K562 (cell line): ENCODE measurements around the gene EFCAB9. TPM values are rescaled to one million over a fixed set of nuclear protein-coding genes. Genes with fewer than 3 reads are reported as not detected.

ENCODE experiments used
- ATAC-seq: fragments of 200-7000 bp; cut with Tn5 transposase; 3 replicates; pipeline ENCODE4 v1.9.1; 2020; ENCODE audit warnings: moderate library complexity
- BruUV-seq: library from RNA; stranded (reverse); fragments of 400-500 nt; replicated peaks from 2 replicates; lab custom pipeline; 2021; lab: Mats Ljungman, UMichigan
- CTCF ChIA-PET: fragments of 300-600 bp; formaldehyde crosslinking; extraction: SDS; loops from one replicate; lab custom pipeline; 2021; ENCODE audit warnings: low intra/inter-chr PET ratio; lab: Yijun Ruan, JAX
- POLR2A ChIA-PET: fragments of 300-600, 350-650 bp; sonication (Branson Sonifier 250); formaldehyde crosslinking; extraction: SDS; loops from one replicate; lab custom pipeline; 2021; ENCODE audit warnings: antibody characterized with exemption, inconsistent platforms; lab: Yijun Ruan, JAX
- DNase-seq, 4 experiments: peaks; one replicate each; pipeline versions ENCODE4 v3.0.0 to v3.0.0-alpha.2; 2011 to 2018; ENCODE audit warnings: low spot score in 3 of 4, mixed read lengths in 3 of 4; ENCODE audit errors: extremely low read depth in 1 of 4
- FAIRE-seq: peaks from 2 replicates; lab custom pipeline; 2011; peaks lifted over from hg19 to GRCh38; lab: Jason Lieb, UNC
- H2AFZ ChIP-seq: 2 replicates; pipeline ENCODE4 v1.6.0; 2011; ENCODE audit warnings: low read depth, low read length, control low read depth, inconsistent platforms
- H3K27ac ChIP-seq: fragments of 200-600 bp; 3 replicates; pipeline ENCODE4 v1.8.0; 2011; ENCODE audit warnings: low read depth, mild to moderate bottlenecking, control low read depth, inconsistent platforms, low read length, moderate library complexity, mixed read lengths; ENCODE audit errors: extremely low read depth
- H3K27me3 ChIP-seq, 2 experiments: fragments of 300-600 bp in 1 of 2; 2 replicates in 1 of 2; 3 replicates in 1 of 2; pipeline versions ENCODE4 v1.6.0 to v1.8.0; 2011; ENCODE audit warnings: inconsistent platforms in 2 of 2, low read length in 2 of 2, mild to moderate bottlenecking in 1 of 2, mixed read lengths in 1 of 2, moderate library complexity in 1 of 2; ENCODE audit not compliant: control insufficient read depth in 2 of 2, insufficient read depth in 2 of 2
- H3K36me3 ChIP-seq: fragments of 300-600 bp; 3 replicates; pipeline ENCODE4 v1.8.0; 2011; ENCODE audit warnings: mild to moderate bottlenecking, low read length, inconsistent platforms; ENCODE audit not compliant: control insufficient read depth, insufficient read depth
- H3K4me1 ChIP-seq, 2 experiments: fragments of 200-600 bp in 1 of 2; replicated peaks in 1 of 2; 2 replicates in 1 of 2; 3 replicates in 1 of 2; pipeline versions ENCODE4 v1.5.1 to v1.8.0; 2011; ENCODE audit warnings: inconsistent platforms in 2 of 2, low read length in 2 of 2, mild to moderate bottlenecking in 1 of 2, mixed read lengths in 1 of 2, moderate library complexity in 1 of 2; ENCODE audit not compliant: control insufficient read depth in 2 of 2, insufficient read depth in 2 of 2
- H3K4me2 ChIP-seq: 2 replicates; pipeline ENCODE4 v1.6.1; 2011; ENCODE audit warnings: low read length, control low read depth, inconsistent platforms, mixed read lengths; ENCODE audit not compliant: insufficient read depth
- H3K4me3 ChIP-seq: fragments of 200-600 bp; sonication (generic), shearing (Covaris generic); 2 replicates; pipeline ENCODE4 v1.5.1; 2016; ENCODE audit warnings: control low read depth, inconsistent platforms
- H3K79me2 ChIP-seq: fragments of 200-600 bp; 3 replicates; pipeline ENCODE4 v1.8.0; 2011; ENCODE audit warnings: low read length, inconsistent platforms; ENCODE audit not compliant: control insufficient read depth, insufficient read depth
- H3K9ac ChIP-seq, 2 experiments: 2 replicates each; pipeline versions ENCODE4 v1.6.0 to v1.6.1; 2011; ENCODE audit warnings: low read depth in 2 of 2, low read length in 2 of 2, control low read depth in 1 of 2, inconsistent platforms in 1 of 2, mild to moderate bottlenecking in 1 of 2, mixed read lengths in 1 of 2; ENCODE audit not compliant: insufficient read depth in 1 of 2
- H3K9me1 ChIP-seq: one replicate; pipeline ENCODE4 v1.6.0; 2011; ENCODE audit warnings: inconsistent platforms, mild to moderate bottlenecking, low read length, moderate library complexity; ENCODE audit not compliant: control insufficient read depth, insufficient read depth
- H3K9me3 ChIP-seq: replicated peaks from 2 replicates; pipeline ENCODE4 v1.5.1; 2011; ENCODE audit warnings: low read depth, low read length, inconsistent platforms; ENCODE audit not compliant: control insufficient read depth, insufficient read depth
- H4K20me1 ChIP-seq: replicated peaks from 2 replicates; pipeline ENCODE4 v1.6.1; 2011; ENCODE audit warnings: low read length, inconsistent platforms, mixed read lengths; ENCODE audit not compliant: control insufficient read depth, insufficient read depth
- CBX1 ChIP-seq: sonication (generic); IDR thresholded peaks from 2 replicates; pipeline ENCODE4 v1.6.1; 2016; ENCODE audit warnings: antibody characterized with exemption, low read depth, mild to moderate bottlenecking
- EWSR1 ChIP-seq: fragments of 450-650 bp; IDR thresholded peaks from 2 replicates; pipeline ENCODE4 v1.6.1; 2018; ENCODE audit warnings: borderline replicate concordance, mild to moderate bottlenecking, low read depth, moderate library complexity; ENCODE audit not compliant: partially characterized antibody
- GABPB1 ChIP-seq: sonication (generic); formaldehyde crosslinking; IDR thresholded peaks from 2 replicates; pipeline ENCODE4 v1.8.0; 2022; ENCODE audit warnings: mild to moderate bottlenecking, missing genetic modification reagents
- RAD21 ChIP-seq, 2 experiments: fragments of 250-450 bp in 1 of 2; fragments of 450-650 bp in 1 of 2; sonication (Bioruptor Pico) in 1 of 2; formaldehyde crosslinking in 1 of 2; IDR thresholded peaks in 1 of 2; conservative IDR thresholded peaks in 1 of 2; 2 replicates each; pipeline versions ENCODE4 v1.4.0 to v1.8.0; 2020 to 2022; ENCODE audit warnings: mild to moderate bottlenecking in 2 of 2, moderate library complexity in 1 of 2
- XRCC5 ChIP-seq: fragments of 200-400 bp; formaldehyde crosslinking; IDR thresholded peaks from 2 replicates; pipeline ENCODE4 v1.6.1; 2017; ENCODE audit warnings: low read depth, mild to moderate bottlenecking, low read length
- WGBS: fragments of 100-300 bp; shearing (Covaris generic); methylation state at CpG from one replicate; pipeline ENCODE4 v1.1.6; 2016; ENCODE audit warnings: low coverage, mixed read lengths; ENCODE audit not compliant: insufficient coverage; ENCODE audit errors: missing lambda C conversion rate; 5-methylcytosine and 5-hydroxymethylcytosine counted together
- in situ Hi-C: fragments of 300-500 bp; cut with MboI; formaldehyde crosslinking; loops from 4 replicates; pipeline ENCODE4 v1.15.0; 2018; ENCODE audit warnings: inconsistent platforms, mixed read lengths
- intact Hi-C: fragments of 100-400 bp; cut with micrococcal nuclease; formaldehyde crosslinking; loops from 2 replicates; pipeline ENCODE4 v1.14.2; 2022
- polyA plus RNA-seq, 8 experiments: library from polyadenylated mRNA; depleted of rRNA in 4 of 8; stranded (reverse) in 5 of 8; unstranded in 3 of 8; fragments of >200 nt; fragmentation: Nextera tagmentation in 2 of 8; fragmentation: Illumina TruSeq in 1 of 8; extraction: Ambion mirVana in 2 of 8; extraction: Trizol in 1 of 8; gene quantifications; 2 replicates each; pipeline versions ENCODE4 v1.2.1 to v1.2.3, GENCODE V29; 2011 to 2014; ENCODE audit warnings: inconsistent platforms in 1 of 8, missing spikeins in 1 of 8
- total RNA-seq, 7 experiments: library from RNA; depleted of rRNA in 6 of 7; stranded (reverse); fragments of >200 nt in 6 of 7; fragmentation: Illumina TruSeq in 2 of 7; extraction: Trizol in 2 of 7; gene quantifications; 2 replicates each; pipeline versions ENCODE4 v1.2.1 to v1.2.3, GENCODE V29; 2011 to 2021; ENCODE audit warnings: low replicate concordance in 1 of 7
- TF ChIP-seq, protein P1 (sequence below): fragments of 450-650 bp; IDR thresholded peaks from 2 replicates; pipeline ENCODE4 v1.6.1; 2016; ENCODE audit warnings: mild to moderate bottlenecking, moderate library complexity

EFCAB9 gene
- total and polyA plus RNA-seq, 9 of the 15 experiments (the other 6 are each of a cell fraction or from before 2014, with no cell fraction given) = not detected

GRCh38 chr5:172188033-172188892, 5.7 kb upstream of the EFCAB9 start, which contains the start of gene STK10:
Gene STK10, minus strand, starts transcription at chr5:172188224. Its CDS starts 182 bp downstream, at chr5:172188042.
- in situ Hi-C loops = loop anchor here (5.0 kb wide), 1 partner anchor 76 kb away; no protein-coding TSS in a partner anchor
- TF ChIP-seq CBX1 (peak; percentile 71), XRCC5 (peak; percentile 85; the same call in 1 of the 2 replicates), GABPB1 (peak; percentile 71; the same call in 1 of the 2 replicates), RAD21 (CRISPR knock-in tag; conservative IDR thresholded peaks at IDR 0.05 in 1 of 2, IDR thresholded peaks at IDR 0.05 in 1 of 2) (peak; percentile 98 to 99), EWSR1 (no peak)
- TF ChIP-seq, protein P1, sequence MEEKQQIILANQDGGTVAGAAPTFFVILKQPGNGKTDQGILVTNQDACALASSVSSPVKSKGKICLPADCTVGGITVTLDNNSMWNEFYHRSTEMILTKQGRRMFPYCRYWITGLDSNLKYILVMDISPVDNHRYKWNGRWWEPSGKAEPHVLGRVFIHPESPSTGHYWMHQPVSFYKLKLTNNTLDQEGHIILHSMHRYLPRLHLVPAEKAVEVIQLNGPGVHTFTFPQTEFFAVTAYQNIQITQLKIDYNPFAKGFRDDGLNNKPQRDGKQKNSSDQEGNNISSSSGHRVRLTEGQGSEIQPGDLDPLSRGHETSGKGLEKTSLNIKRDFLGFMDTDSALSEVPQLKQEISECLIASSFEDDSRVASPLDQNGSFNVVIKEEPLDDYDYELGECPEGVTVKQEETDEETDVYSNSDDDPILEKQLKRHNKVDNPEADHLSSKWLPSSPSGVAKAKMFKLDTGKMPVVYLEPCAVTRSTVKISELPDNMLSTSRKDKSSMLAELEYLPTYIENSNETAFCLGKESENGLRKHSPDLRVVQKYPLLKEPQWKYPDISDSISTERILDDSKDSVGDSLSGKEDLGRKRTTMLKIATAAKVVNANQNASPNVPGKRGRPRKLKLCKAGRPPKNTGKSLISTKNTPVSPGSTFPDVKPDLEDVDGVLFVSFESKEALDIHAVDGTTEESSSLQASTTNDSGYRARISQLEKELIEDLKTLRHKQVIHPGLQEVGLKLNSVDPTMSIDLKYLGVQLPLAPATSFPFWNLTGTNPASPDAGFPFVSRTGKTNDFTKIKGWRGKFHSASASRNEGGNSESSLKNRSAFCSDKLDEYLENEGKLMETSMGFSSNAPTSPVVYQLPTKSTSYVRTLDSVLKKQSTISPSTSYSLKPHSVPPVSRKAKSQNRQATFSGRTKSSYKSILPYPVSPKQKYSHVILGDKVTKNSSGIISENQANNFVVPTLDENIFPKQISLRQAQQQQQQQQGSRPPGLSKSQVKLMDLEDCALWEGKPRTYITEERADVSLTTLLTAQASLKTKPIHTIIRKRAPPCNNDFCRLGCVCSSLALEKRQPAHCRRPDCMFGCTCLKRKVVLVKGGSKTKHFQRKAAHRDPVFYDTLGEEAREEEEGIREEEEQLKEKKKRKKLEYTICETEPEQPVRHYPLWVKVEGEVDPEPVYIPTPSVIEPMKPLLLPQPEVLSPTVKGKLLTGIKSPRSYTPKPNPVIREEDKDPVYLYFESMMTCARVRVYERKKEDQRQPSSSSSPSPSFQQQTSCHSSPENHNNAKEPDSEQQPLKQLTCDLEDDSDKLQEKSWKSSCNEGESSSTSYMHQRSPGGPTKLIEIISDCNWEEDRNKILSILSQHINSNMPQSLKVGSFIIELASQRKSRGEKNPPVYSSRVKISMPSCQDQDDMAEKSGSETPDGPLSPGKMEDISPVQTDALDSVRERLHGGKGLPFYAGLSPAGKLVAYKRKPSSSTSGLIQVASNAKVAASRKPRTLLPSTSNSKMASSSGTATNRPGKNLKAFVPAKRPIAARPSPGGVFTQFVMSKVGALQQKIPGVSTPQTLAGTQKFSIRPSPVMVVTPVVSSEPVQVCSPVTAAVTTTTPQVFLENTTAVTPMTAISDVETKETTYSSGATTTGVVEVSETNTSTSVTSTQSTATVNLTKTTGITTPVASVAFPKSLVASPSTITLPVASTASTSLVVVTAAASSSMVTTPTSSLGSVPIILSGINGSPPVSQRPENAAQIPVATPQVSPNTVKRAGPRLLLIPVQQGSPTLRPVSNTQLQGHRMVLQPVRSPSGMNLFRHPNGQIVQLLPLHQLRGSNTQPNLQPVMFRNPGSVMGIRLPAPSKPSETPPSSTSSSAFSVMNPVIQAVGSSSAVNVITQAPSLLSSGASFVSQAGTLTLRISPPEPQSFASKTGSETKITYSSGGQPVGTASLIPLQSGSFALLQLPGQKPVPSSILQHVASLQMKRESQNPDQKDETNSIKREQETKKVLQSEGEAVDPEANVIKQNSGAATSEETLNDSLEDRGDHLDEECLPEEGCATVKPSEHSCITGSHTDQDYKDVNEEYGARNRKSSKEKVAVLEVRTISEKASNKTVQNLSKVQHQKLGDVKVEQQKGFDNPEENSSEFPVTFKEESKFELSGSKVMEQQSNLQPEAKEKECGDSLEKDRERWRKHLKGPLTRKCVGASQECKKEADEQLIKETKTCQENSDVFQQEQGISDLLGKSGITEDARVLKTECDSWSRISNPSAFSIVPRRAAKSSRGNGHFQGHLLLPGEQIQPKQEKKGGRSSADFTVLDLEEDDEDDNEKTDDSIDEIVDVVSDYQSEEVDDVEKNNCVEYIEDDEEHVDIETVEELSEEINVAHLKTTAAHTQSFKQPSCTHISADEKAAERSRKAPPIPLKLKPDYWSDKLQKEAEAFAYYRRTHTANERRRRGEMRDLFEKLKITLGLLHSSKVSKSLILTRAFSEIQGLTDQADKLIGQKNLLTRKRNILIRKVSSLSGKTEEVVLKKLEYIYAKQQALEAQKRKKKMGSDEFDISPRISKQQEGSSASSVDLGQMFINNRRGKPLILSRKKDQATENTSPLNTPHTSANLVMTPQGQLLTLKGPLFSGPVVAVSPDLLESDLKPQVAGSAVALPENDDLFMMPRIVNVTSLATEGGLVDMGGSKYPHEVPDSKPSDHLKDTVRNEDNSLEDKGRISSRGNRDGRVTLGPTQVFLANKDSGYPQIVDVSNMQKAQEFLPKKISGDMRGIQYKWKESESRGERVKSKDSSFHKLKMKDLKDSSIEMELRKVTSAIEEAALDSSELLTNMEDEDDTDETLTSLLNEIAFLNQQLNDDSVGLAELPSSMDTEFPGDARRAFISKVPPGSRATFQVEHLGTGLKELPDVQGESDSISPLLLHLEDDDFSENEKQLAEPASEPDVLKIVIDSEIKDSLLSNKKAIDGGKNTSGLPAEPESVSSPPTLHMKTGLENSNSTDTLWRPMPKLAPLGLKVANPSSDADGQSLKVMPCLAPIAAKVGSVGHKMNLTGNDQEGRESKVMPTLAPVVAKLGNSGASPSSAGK = peak; percentile 78

More at GRCh38 chr5:172188033-172188892, 5.7 kb upstream of the EFCAB9 start, which contains the start of gene STK10:
- H4K20me1 ChIP-seq = 0 out of 2 replicates have a peak, but pooled peaks cover 3% of the 10 kb centered on the region
- H3K9me3 ChIP-seq = no peaks in the 10 kb centered on the region
- FAIRE-seq (peak; percentile 60), ATAC-seq (peak; percentile 90), DNase-seq (peak; percentile 85 to 91 (median 88))
- H3K4me1 ChIP-seq = peaks cover 7 to 19% of the 10 kb centered on the region in 2 experiments; a peak in 3 of 5 replicates
- H3K9me1 ChIP-seq = no peaks in the 10 kb centered on the region
- no peaks in the 10 kb centered on the region for H3K36me3 ChIP-seq
- no peaks in the 10 kb centered on the region for H3K79me2 ChIP-seq
- H3K4me2 ChIP-seq = peak within 1 kb of the TSS; percentile 92
- H2AFZ ChIP-seq = peak within 1 kb of the TSS; percentile 99
- H3K27ac ChIP-seq = no peak within 1 kb of the TSS; the same call in 2 of the 3 replicates
- no TSS peak for BruUV-seq
- CTCF ChIA-PET = interaction anchor here (0.7 to 2.4 kb wide), 2 partner anchors 77 to 82 kb away, joined by 3 to 26 read pairs; no protein-coding TSS in a partner anchor
- POLR2A ChIA-PET = interaction anchor here (0.6 to 2.2 kb wide), 5 partner anchors 11 to 1116 kb away, joined by 3 to 8 read pairs (median 3); no protein-coding TSS in a partner anchor
- peak within 1 kb of the TSS; percentile 76 to 93 for H3K9ac ChIP-seq
- intact Hi-C loops = loop anchor here (1.0 to 5.0 kb wide), 6 partner anchors 46 to 276 kb away; no protein-coding TSS in a partner anchor
- H3K27me3 ChIP-seq = no peaks in the 10 kb centered on the region
- under 1% methylated on average over 58 of the region's 102 CpGs for WGBS
- peak within 1 kb of the TSS; percentile 60 for H3K4me3 ChIP-seq
